Measurements from ENCODE around the gene SLC2A1.
A peak's percentile ranks its signal among the peaks of the same experiment; 100 is the strongest.

The SLC2A1 gene

GRCh38 chr1:43001434-43001833, 42.8 kb upstream of the SLC2A1 start:
- H3K4me3 ChIP-seq (ENCODE audit: low read depth, low read length): no peak overlapping the region
- DNase-seq (ENCODE audit: low read depth): no peak
- TF ChIP-seq CTCF (IDR thresholded peaks at IDR 0.05; ENCODE audit: control insufficient read depth, extremely low read depth, insufficient read depth): no peak

GRCh38 chr1:43000271-43000670, 41.6 kb upstream of the SLC2A1 start:
- H3K4me3 ChIP-seq (ENCODE audit: low read depth, low read length): no peak overlapping the region
- no peak for DNase-seq (ENCODE audit: low read depth)
- no peak for TF ChIP-seq CTCF (IDR thresholded peaks at IDR 0.05; ENCODE audit: control insufficient read depth, extremely low read depth, insufficient read depth)

- H3K4me3 ChIP-seq (ENCODE audit: low read depth, low read length): no peak overlapping the region
- no peak for TF ChIP-seq CTCF (IDR thresholded peaks at IDR 0.05; ENCODE audit: control insufficient read depth, extremely low read depth, insufficient read depth)
- no peak for DNase-seq (ENCODE audit: low read depth)
These were observed 40.6 kb upstream of the SLC2A1 start for GRCh38 chr1:42999308-42999707.

GRCh38 chr1:42998386-42998785, 39.7 kb upstream of the SLC2A1 start:
- DNase-seq (ENCODE audit: low read depth): no peak
- no peak for TF ChIP-seq CTCF (IDR thresholded peaks at IDR 0.05; ENCODE audit: control insufficient read depth, extremely low read depth, insufficient read depth)
- H3K4me3 ChIP-seq (ENCODE audit: low read depth, low read length): no peak overlapping the region

GRCh38 chr1:42996384-42996970, 37.8 kb upstream of the SLC2A1 start:
- no peak overlapping the region for H3K4me3 ChIP-seq (ENCODE audit: low read depth, low read length)
- peak; percentile 85 for DNase-seq (ENCODE audit: low read depth)
- no peak for TF ChIP-seq CTCF (IDR thresholded peaks at IDR 0.05; ENCODE audit: control insufficient read depth, extremely low read depth, insufficient read depth)

GRCh38 chr1:42993502-42994136, 35.0 kb upstream of the SLC2A1 start:
- no peak for TF ChIP-seq CTCF (IDR thresholded peaks at IDR 0.05; ENCODE audit: control insufficient read depth, extremely low read depth, insufficient read depth)
- no peak for DNase-seq (ENCODE audit: low read depth)
- no peak overlapping the region for H3K4me3 ChIP-seq (ENCODE audit: low read depth, low read length)
